GM19025 (cell line): Measurements from ENCODE around the gene NFXL1.
A peak's percentile ranks its signal among the peaks of the same experiment; 100 is the strongest.

Experiments used
- ATAC-seq: cut with Tn5 transposase; IDR thresholded peaks from one replicate; pipeline ENCODE4 v1.9.1; 2021; ENCODE audit warnings: mild to moderate bottlenecking, low read depth, moderate library complexity; ENCODE audit not compliant: unreplicated experiment

The NFXL1 gene

DNA sequence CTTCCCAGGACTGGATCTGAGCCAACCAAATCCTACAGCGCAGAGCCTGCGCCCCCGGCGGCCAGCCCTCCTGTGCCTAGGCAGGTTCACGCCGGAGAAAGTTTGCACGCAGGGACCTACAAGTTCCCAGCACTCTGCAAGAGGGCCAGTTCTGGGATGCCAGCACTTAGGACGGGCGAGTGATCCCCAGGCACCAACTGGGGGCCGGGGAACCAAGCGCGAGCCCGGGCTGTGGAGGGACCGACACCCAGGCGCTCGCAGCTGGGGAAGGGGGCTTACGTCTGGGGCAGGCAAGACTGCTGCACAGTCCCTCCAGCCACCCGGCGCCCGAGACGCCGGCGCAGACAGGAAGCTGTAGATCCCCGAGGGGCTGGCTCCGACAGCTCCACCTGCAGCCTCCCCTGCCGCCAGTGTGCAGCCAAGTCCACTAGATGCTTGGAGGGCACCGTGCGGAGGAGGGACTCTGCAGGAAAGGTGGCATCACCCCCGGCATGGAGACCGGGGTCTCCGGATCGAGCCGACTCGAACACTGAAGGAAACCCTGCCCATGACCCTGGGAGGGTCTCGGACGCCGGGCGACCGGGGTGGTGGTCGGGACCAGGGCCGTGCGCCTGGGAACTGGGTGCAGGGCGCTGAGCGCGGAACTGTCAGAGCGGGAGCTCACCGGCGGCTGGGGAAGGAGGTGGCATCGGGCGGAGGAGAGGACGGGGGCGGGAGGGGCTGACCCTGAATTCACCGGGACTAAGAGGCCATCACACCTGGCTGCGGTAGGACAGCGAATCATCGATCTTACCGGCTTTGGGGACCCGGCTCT lies 77.1 kb downstream of the NFXL1 start:
- peak; percentile 56 for ATAC-seq

DNA sequence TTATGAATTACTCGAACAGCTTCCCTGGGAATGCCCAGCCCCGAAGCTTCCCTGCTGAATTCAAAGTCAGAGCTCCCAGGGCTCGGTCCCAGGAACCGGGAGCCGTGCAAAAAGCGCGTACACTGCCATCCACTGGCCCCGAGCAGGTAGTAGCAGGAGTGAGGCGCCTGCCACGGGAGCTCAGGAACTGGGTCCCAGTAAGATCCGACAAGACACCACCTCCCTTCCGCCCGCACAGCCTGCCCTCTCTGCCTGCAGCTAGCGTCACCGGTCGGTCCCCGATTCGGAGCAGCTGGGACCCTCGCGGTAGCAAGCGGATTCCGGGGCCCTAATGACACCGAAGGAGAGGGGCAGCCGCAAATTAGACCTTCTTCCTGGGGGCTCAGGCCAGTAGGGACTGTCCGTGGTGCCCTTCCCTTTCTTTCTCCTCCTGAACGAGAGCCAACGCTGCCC lies 77.7 kb downstream of the NFXL1 start:
- ATAC-seq = peak; percentile 55

- no peak for ATAC-seq
Measured at GRCh38 chr4:47835494-47835893, 78.9 kb downstream of the NFXL1 start.

- ATAC-seq = no peak
Measured at GRCh38 chr4:47831026-47831679, 83.2 kb downstream of the NFXL1 start.

GRCh38 chr4:47830265-47831025 lies 83.9 kb downstream of the NFXL1 start:
- no peak for ATAC-seq

DNA sequence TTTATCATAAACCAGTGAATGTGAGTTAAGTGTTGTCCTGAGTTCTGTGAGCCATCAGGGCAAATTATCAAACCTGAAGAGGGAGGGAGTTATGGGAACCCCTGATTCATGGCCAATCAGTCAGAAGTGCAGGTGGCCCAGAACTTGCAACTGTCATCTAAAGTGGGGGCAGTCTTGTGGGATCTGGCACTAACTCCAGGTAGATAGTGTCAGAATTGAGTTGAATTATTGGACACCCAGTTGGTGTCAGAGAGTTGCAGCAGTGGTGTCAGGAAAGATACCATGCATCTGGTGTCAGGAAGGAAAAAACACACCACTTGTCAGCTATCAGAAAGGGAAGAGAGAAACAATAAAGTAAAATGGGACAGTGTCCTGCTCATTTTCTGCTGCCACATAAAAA lies 84.9 kb downstream of the NFXL1 start:
- no peak for ATAC-seq

DNA sequence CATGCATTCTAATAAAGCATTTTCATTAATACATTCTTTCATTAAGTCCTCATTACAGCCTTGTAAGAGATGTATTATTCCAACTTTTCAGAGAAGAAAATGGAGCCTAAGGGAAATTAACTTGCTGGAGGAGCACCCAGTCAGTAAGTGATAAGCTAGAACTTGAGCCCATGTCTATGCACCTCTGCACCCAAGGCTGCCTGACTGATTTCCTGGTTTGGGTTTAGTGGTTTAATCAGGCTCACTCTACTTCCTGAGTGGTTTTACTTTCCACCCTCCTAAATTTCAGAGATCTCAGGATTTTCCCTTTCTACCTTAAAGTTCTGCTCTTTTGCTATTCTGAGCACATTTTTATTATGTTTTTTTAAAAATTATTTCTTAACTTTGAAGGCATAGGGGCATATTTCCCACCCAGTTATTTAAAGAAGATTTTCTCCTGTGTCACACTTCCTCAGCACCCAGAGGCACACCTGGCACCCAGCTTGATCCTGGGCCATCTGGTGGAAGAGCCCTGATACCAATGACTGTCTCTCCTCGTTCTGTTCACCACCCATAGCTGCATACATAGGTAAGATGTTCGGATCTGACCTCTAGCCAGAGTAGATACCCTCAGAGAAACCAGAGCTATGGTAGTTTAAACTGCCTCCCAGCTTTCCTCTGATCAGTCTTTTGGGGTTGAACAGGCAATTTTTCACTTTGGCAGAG lies 86.9 kb downstream of the NFXL1 start:
- no peak for ATAC-seq

GRCh38 chr4:47824840-47825239 lies 89.5 kb downstream of the NFXL1 start:
- no peak for ATAC-seq

- ATAC-seq = no peak
Measured at GRCh38 chr4:47819178-47819577, 95.2 kb downstream of the NFXL1 start.

- no peak for ATAC-seq
Measured at GRCh38 chr4:47817275-47817674, 97.1 kb downstream of the NFXL1 start.

GRCh38 chr4:47816748-47817147 lies 97.6 kb downstream of the NFXL1 start:
- ATAC-seq = no peak

- no peak for ATAC-seq
Measured at GRCh38 chr4:47814618-47815295, 99.6 kb downstream of the NFXL1 start.

DNA sequence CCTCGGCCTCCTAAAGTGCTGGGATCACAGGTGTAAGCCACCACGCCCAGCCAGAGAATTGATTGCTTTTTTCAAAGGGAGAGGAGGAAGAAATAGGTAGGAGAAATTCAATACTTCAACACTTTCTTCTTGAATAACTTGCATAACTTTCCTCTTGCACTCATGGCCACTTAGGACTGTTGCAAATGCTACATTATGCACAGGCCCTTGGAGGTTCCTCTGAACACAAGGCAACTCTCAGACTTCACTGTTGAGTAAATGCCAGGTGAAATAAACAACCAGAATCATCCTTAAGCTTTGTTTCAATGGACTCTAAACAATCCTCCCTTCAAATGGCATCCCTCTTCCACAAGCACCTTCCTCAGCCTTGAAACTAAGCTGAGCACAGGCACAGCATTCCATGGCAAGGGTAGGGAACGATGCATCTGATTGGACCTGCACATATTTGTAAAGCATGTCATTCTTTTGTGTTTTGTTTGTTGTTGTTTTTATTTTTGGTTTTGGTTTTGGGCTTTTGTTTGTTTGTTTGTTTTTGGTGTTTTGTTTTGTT lies 104.7 kb downstream of the NFXL1 start:
- no peak for ATAC-seq

DNA sequence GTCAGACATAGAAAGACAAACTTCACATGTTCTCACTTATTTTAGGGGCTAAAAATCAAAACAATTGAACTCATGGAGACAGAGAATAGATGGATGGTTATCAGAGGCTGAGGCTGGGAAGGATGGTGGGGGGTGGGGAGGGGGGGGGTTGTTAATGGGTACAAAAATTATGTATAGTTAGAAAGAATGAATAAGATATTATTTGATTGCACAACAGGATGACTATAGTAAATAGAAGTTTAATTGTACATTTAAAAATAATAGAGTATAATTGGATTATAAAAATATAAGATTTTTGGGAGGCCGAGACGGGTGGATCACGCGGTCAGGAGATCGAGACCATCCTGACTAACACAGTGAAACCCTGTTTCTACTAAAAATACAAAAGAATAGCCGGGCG lies 109.8 kb downstream of the NFXL1 start:
- no peak for ATAC-seq

GRCh38 chr4:47801481-47802002 lies 112.8 kb downstream of the NFXL1 start:
- no peak for ATAC-seq

DNA sequence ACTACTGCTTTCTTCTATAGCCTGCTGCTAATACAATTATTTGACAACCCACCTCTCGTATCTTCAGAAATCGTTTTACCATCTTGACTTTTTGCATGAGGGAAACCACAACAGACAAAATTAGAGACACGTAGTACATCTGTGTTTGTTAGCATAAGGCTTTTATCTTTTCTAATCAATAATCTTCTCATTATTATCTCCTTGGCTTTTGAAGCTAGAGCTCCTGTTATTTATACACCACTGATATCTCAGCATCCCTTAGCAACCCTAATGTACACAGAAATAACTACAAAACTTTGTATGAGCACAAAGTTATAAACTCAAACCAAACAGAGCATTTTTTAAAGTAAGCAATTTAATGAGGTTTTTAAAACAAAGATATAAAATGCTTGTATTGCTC lies 116.2 kb downstream of the NFXL1 start:
- ATAC-seq = no peak
